Right atrium auricular region (tissue), 2 donors: ENCODE data around the gene SLC2A9. TPM values are rescaled to one million over a fixed set of nuclear protein-coding genes. Genes with fewer than 3 reads are reported as not detected.

Source experiments
- DNase-seq: peaks from one replicate; pipeline ENCODE4 v3.0.0-alpha.2; 2019; ENCODE audit warnings: low spot score
- H3K27ac ChIP-seq, 2 donors: fragments of 200-600 bp; sonication (generic); 1 replicate in 1 of 2; 2 replicates in 1 of 2; pipeline ENCODE4 v1.5.1; 2016 to 2019
- H3K27me3 ChIP-seq, 2 donors: fragments of 200-600 bp; sonication (generic); one replicate each; pipeline versions ENCODE4 v1.5.1 to v1.6.0; 2017 to 2019
- H3K36me3 ChIP-seq: fragments of 200-600 bp; sonication (generic); one replicate; pipeline ENCODE4 v1.5.1; 2016
- H3K4me1 ChIP-seq, 2 donors: fragments of 200-600 bp; sonication (generic); one replicate each; pipeline versions ENCODE4 v1.5.1 to v1.6.0; 2017 to 2019
- H3K4me3 ChIP-seq, 2 donors: fragments of 200-600 bp; sonication (generic); 1 replicate in 1 of 2; 2 replicates in 1 of 2; pipeline ENCODE4 v1.5.1; 2017 to 2019; ENCODE audit warnings: mild to moderate bottlenecking in 1 of 2, moderate library complexity in 1 of 2
- H3K9me3 ChIP-seq, 2 donors: fragments of 200-600 bp; sonication (generic); one replicate each; pipeline ENCODE4 v1.5.1; 2019
- total RNA-seq, 2 donors: library from RNA; depleted of rRNA; stranded (reverse); fragments of >200 nt; gene quantifications; one replicate each; pipeline ENCODE4 v1.1.0, GENCODE V29; 2016
- TF ChIP-seq, protein P1 (sequence below), 2 donors: fragments of 200-600 bp; sonication (generic); IDR thresholded peaks; one replicate each; pipeline ENCODE4 v1.5.1; 2019; ENCODE audit warnings: antibody characterized with exemption in 2 of 2

Gene SLC2A9
- total RNA-seq, 2 donors from 2014 or later, result 3.5 to 5.8 TPM

DNA sequence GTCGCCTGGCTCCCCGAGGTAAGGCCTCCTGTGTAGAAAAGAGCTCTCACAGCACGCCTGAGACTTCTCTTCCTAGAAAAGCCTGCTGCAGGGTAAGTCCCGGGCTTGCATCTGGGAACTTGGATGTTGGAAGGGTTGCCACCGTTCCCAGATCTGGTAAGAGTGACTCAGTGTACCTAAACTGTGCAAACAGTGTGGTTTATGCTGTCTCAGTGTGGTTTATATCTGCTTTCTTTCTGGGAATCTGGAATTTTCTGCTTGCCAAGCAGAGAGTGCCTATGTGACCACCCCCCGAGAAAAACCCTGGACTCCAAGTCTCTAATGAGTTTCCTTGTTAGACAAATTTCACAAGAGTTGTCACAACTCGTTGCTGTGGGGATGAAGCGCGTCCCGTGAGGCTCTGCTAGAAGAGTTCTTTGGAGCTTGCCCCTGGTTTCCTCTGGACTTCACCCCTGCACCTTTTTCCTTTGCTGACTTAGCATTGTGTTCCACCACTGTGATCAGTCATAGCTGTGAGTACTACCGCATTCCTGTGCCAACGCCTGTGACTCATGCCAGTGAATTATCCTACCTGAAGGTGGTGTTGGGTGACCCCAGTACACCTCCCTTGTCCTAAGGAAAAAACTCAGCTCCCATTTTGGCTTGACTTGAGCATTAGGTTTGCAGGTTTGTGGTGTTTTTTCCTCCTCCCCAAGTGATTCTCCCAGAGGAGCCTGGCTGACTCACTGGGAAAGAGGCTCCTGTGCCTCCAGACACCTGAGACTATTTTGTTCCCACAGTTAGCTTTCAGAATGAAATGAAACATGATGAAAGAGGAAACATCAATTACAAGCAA is 14.5 kb downstream of the SLC2A9 start:
- no peaks in the 10 kb centered on the region for H3K9me3 ChIP-seq
- H3K27me3 ChIP-seq, result no peaks in the 10 kb centered on the region
- no peaks in the 10 kb centered on the region for H3K36me3 ChIP-seq
- DNase-seq, result no peak
- H3K4me3 ChIP-seq, result no peak overlapping the region
- TF ChIP-seq, protein P1, sequence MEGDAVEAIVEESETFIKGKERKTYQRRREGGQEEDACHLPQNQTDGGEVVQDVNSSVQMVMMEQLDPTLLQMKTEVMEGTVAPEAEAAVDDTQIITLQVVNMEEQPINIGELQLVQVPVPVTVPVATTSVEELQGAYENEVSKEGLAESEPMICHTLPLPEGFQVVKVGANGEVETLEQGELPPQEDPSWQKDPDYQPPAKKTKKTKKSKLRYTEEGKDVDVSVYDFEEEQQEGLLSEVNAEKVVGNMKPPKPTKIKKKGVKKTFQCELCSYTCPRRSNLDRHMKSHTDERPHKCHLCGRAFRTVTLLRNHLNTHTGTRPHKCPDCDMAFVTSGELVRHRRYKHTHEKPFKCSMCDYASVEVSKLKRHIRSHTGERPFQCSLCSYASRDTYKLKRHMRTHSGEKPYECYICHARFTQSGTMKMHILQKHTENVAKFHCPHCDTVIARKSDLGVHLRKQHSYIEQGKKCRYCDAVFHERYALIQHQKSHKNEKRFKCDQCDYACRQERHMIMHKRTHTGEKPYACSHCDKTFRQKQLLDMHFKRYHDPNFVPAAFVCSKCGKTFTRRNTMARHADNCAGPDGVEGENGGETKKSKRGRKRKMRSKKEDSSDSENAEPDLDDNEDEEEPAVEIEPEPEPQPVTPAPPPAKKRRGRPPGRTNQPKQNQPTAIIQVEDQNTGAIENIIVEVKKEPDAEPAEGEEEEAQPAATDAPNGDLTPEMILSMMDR (IDR thresholded peaks at IDR 0.05), result no peak
- H3K27ac ChIP-seq, result peak overlapping the region; percentile 54 to 57
- peaks cover 0 to 36% of the 10 kb centered on the region in 2 donors for H3K4me1 ChIP-seq

DNA sequence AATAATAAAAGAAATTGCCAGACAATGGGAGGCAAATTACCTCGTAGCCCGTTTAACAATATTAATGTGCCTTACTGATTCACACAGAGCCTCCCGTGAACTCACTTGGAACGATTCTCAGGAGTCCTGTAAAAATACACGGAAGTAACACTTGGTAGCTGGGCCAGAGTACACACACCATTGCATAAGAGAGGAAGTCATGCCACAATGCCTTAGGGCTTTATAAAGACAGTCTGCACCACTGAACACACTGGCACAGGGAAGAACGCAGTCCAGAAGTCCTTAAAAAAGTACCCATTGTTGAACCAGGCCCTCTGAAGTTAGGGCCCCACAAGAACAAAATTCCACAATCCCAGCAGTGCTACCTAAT is 15.1 kb downstream of the SLC2A9 start:
- TF ChIP-seq, protein P1 (IDR thresholded peaks at IDR 0.05), result no peak
- H3K27ac ChIP-seq, result peak overlapping the region; percentile 54 to 57
- DNase-seq, result no peak
- no peaks in the 10 kb centered on the region for H3K9me3 ChIP-seq
- H3K27me3 ChIP-seq, result no peaks in the 10 kb centered on the region
- H3K4me3 ChIP-seq, result no peak overlapping the region
- no peaks in the 10 kb centered on the region for H3K36me3 ChIP-seq
- H3K4me1 ChIP-seq, result peaks cover 0 to 36% of the 10 kb centered on the region in 2 donors

- no peaks in the 10 kb centered on the region for H3K36me3 ChIP-seq
- H3K4me3 ChIP-seq, result no peak overlapping the region
- H3K9me3 ChIP-seq, result no peaks in the 10 kb centered on the region
- no peaks in the 10 kb centered on the region for H3K27me3 ChIP-seq
- peaks cover 0 to 36% of the 10 kb centered on the region in 2 donors for H3K4me1 ChIP-seq
- DNase-seq, result no peak
- H3K27ac ChIP-seq, result peak overlapping the region; percentile 54 to 57
- TF ChIP-seq, protein P1 (IDR thresholded peaks at IDR 0.05), result no peak
Measured at GRCh38 chr4:10005632-10006031, 15.7 kb downstream of the SLC2A9 start.

DNA sequence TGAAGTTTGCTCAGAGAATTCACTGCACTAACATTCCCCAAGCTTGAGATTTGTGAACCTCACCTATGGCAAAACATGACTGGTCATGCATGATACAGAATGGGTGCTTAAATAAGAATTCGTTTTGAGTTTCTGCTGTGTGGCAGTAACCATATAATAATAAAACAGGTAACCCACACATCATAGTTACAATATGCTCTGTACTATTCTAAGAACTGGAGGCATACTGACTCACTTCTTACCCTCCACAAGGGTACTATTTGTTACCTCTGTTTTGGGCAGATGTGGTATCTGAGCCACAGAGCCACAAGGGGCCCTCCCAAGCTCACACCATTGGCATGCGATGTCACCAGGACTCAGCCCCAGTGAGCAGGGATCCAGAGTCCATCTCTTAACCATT is 17.6 kb downstream of the SLC2A9 start:
- no peak overlapping the region for H3K27ac ChIP-seq
- H3K9me3 ChIP-seq, result no peaks in the 10 kb centered on the region
- no peaks in the 10 kb centered on the region for H3K27me3 ChIP-seq
- DNase-seq, result no peak
- TF ChIP-seq, protein P1 (IDR thresholded peaks at IDR 0.05), result no peak
- peaks cover 0 to 35% of the 10 kb centered on the region in 2 donors for H3K4me1 ChIP-seq
- H3K36me3 ChIP-seq, result no peaks in the 10 kb centered on the region
- H3K4me3 ChIP-seq, result no peak overlapping the region

- DNase-seq, result no peak
- H3K36me3 ChIP-seq, result no peaks in the 10 kb centered on the region
Measured at GRCh38 chr4:10002278-10002677, 19.0 kb downstream of the SLC2A9 start.

More at GRCh38 chr4:10002278-10002677, 19.0 kb downstream of the SLC2A9 start:
- TF ChIP-seq, protein P1 (IDR thresholded peaks at IDR 0.05), result no peak
- Histone ChIP-seq H3K9me3 (no peaks in the 10 kb centered on the region), H3K27me3 (no peaks in the 10 kb centered on the region), H3K4me3 (no peak overlapping the region), H3K27ac (no peak overlapping the region), H3K4me1 (peaks cover 0 to 21% of the 10 kb centered on the region in 2 donors)
